NCI-H748 treated with DMSO at 0.1 percent for 48 hours (cell line): Measurements from ENCODE around the gene SLC1A4.
A peak's percentile ranks its signal among the peaks of the same experiment; 100 is the strongest.

Source experiments
- DNase-seq: peaks from one replicate; lab custom pipeline; 2025; lab: John Stamatoyannopoulos, UW

SLC1A4 gene

DNA sequence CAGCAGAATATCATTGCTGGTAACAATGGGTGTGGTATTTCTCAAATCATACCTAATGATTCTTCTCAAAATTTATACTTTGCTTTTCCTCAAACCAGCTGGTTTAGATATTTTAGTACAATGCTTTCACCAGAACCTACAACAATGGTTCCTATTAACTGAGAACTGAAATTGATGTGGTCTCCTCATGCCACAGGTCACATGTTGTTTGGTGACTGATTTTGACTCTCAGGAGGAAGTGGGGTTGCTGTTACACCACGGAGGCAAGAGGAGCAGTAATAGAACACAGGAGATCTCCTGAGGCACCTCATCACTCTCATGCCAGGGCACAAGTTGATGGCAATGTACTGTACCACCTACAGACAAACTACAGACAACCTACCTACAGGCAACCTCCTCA, 64.0 kb downstream of the SLC1A4 start:
- DNase-seq = no peak

DNA sequence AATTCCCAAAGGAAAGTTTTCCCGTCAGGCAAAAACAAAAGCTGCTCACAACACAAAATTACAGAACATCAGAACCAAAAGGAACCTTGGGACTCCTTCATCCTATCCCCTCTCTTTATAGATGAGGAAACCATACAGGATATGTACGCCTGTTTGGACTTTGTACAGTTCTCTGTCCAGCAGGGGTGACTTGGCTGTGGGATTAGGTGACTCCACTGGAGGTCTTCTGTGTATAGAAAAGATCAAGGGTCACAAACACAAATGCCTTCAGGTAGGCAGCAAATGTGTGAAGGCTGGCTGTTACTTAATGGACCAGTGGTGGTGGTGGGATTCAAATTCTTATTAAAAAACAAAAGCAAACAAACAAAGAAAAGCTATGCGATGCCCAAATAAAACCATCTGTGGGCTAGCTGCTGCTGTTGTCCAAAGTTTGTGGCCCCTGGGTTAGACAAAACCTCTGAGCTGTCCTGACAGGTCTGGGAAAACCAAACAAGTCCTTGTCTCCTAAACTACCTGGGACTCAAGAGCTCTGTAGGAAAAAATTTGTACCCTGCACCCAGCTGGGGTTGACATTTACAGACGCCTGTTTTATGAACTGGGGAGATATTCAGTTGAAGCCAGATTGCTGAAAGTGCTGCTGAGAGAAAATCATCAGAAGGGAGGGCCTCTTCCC, 65.7 kb downstream of the SLC1A4 start:
- DNase-seq = no peak

DNA sequence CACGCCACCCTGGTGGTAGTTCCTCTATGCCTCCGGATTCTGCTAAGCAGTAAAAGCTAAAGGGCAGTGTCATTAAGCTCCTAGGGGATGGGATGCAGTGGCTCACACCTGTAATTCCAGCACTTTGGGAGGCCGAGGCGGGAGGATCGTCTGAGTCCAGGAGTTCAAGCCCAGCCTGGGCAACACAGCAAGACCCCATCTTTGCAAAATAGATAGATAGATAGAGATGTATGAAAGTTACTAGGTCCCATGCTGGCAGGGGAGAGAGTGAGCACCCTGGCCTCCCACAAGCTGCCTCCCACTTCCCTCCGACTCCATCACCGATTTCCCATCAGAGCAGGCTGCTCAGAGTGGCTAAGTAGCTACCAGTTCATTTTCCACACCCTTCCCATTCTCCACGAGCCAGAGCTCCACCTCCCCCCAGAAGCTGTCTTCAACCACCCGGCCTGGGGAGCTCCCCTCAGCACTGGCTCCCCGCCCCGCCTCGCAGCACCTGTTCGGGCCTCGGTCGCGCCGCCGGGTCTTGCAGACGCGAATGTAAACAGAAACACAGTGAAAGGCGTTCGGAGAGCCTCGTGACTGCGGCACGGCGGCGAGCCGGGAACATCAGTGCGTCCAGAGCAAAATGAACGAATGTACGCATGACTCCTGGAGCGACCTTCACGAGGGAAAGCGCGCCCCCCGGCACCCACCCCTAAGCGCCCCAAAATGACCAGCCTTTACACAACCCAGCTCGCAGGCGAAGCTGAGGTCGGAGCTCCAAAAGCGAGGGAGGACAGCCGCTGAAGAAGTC, 66.4 kb downstream of the SLC1A4 start:
- no peak for DNase-seq

DNA sequence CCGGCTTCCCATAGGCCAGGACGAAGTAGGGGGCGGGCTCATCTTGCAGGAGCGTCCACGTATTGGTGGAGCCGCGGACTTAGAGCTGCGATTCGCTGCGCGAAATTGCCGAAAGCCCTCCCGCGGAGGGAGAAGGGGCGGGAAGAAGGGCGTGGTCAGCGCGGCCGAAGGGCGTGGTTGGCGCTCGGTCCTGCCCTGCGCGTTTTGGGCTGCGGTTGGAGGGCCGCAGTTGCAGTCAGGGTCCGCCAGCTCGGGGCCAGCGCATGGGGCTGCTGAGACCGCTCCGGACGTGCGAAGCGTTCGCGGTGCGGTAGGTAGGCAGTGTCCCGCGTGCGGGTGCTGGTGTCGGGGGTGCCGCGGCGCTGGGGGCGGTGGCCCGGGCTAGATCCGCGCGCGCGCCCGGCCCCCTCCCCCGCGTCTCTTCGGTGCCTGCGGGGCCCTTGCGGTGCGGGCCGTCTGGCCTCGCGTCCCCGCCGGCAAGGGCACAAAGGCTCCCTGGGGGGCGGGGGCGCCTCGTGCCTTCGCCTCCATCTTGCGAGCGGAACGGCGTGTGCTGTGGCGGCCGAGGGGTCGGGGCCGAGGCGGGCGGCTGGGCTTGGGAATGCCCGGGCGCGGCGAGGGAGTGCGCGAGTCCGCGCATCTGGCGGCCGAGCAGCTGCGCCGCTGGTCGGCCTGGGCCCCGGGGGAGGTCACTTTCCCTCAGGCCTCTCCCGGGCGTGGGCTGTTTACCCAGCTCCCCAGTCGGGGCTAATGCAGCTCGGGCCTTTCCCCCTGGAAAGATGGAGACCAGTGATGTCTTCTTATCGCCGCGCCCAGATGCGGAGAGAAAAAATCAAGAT, 67.2 kb downstream of the SLC1A4 start, which contains the start of gene CEP68:
CEP68 (plus strand) TSS at position 202 of the 839 bp plus-strand sequence. CDS start 13,029 bp downstream, outside the sequence.
- peak; percentile 86 for DNase-seq

DNA sequence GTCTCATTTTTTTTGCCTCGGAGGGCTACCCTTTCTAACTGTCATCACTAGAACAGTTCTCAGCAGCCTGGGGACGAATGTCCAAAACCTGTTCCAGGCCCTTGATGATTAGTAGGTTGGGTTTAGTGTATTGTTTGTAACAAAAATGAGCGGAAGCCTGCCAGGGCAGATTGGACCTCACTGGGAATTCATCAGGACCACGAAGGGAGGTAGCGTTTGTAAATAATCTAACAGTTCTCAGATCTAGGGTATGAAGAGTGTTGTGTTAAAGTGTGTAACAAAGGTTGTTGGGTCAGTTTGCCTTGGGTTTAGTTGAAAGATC, 67.8 kb downstream of the SLC1A4 start:
- DNase-seq = no peak

DNA sequence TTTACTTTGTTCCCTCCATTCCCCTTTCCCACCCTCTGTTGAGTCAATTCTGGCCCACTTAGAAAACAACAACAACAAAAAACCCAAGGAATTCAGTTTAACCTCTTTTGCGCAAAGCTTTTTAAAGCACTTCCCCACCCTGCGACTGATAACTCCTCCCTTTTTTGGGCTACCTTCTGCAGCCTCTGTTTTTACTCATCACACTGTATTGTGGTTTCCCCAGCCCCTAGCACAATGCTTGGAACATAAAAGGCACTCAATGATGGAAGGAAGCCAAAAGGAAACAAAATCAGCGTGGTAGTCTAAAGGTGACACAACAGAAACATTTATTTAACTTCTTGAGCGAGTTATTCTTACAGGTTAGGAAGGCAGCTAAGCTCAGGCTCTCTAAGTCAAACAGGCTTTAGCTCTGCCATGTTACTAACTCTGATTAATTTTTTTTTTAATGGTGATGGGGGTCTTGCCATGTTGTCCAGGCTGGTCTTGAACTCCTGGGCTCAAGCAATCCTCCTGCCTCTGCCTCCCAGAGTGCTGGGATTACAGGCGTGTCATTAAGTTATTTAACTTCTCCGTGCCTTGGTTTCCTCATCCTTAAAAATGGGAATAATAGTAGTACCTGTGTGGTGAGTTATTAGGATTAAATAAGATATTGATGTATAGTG, 68.3 kb downstream of the SLC1A4 start:
- DNase-seq = peak; percentile 21

DNA sequence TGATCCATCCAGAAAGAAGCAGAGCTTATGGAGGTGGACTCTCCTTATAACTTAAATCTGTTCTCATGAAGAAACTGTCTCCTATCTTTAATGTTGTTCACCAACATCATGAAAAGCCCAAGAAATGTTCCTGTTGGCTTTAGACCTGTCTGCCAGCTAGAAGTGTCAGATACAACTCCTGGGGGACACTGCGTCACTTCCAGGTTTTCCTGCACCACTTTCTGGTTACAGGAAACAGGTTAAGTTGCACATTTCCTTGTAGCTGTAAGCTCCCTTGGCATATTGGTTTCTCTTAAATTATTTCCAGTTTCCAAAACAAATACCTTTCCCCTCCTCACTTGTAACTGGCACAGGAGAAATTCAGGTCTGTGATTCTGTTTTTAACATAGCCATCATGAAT, 69.9 kb downstream of the SLC1A4 start:
- DNase-seq = no peak

DNA sequence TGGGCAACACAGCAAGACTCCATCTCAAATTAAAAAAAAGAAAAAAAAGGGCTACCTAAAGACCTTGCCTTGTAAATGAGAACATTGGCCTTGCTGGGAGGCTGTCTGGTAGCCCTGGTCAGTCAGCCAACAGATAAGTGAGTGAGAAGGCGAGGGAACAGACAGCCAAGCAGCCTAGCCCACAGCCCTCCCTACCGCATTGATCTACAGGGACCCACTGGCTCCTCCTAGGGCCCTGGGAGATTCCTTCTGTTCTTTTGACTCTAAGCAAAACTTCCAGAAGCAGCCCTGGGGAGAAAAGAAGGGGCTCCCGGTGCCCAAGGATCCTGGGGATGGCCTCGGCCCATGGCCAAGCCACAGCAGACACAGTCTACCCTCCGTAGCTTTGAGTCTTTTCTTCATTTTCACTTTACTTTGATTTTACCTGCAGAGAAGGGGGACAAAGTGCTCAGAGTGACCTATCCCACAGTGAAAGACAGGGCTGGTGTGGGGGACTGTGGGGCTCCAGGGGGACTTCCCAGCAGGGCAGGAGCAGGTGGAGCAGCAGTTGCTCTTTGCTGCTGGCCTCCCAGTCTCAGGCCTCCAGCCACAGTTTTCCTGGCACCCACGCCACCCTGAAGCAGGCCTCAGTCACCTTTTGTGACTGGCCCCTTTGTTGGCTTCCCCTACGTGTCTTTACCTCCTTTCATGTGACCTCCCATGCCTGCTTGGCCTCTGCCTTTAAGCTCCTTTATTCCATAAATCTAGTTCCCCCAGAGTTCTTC, 72.1 kb downstream of the SLC1A4 start:
- DNase-seq = no peak

DNA sequence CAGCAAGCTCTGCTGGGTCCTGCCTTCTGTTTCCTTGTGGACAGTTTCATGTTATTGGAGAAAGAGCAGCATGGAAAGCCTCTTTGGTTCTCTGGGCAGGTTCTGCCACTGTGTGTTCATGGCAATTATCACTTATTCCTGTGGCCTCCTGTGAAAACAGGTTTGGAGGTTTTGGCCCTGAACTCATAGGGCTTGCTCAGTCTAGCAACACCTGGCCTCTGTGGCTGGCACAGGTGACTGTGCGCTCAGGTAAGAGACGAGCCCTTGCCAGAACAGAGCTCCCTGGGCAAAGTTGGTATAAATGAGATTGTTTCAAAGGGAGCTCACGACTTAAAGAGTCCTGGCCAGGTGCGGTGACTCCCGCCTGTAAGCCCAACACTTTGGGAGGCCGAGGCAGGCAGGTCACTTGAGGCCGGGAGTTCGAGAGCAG, 72.7 kb downstream of the SLC1A4 start:
- no peak for DNase-seq

DNA sequence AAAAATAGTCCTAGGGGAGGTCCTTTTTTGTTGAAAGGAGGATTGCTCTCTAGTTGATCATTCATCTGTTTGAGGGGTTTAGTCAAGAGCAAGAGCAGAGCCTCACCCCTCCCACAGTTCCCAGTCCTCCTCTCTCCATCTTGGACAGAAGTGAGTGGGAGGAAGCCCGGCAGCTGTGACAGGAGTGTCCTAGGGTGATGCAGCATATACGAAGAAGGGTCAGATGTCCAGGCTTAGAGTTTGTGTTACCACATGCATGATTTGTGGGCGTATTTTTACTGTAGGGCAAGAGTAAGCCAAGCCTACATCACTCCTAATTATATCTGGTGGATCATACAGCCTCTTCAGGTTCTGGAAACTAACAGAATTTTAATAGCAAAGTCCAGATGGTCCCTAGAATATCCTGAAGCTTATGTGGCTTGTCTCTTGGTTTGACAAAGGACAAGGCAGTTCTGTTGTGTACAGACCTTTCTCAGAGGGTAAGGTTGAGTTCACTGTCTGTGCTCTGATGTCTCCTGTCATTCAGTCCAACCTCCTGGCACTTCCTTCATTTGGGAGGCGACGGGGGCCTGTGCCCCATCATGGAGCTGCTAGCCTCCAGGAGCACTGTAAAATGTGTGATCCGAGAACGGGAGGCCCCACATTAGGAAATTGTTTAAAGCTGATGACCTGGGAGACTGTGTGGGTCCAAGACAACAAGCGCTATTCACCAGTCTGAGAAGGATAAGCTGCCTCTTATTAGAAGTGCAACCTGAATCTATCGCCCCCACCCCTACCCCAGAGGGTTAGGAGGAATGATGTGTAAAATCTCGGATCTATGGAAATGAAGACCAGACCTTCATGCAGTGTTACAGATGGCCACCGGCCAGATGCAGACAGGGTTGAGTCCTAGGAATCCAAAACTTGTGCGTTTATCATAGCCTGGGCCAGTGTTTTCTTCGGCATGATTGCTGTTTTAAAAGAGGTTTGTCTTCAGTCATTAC, 73.9 kb downstream of the SLC1A4 start:
- no peak for DNase-seq

DNA sequence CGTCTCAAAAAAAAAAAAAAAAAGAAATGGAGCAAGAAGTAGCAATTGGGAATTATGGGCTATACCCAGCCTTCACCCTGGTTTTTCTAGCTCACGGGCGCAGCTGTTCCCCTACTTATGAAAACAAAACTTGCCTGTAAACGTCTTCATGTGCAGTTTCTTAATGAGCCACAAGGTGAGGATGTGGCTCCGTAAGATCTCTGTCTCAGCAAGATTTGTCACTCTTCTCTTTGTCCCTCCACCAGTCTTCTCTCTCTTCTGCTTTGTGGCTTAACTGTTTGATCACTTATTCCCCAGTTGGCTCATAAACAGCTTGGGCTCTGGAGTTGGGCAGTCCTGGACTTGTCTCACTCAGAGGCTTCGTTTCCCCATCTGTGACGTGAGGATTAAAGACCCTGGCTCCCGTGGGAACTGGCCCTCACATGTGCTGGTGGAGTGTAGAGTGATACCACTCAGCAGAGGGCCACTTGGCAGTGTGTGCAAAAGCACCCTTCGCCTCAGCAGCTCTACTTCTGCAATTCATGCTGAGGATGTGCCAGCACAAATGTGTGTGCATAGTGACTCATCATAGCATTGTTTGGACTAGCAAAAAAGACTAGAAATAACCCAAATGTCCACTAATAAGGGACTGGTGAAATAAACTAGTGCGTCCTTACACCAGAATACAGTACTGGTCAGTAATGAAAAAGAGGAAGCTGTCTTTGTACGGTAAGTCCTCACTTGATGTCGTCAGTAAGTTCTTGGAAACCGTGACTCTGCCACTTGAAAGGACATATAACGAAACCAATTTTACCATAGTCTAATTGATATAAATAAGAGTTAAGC, 75.7 kb downstream of the SLC1A4 start:
- no peak for DNase-seq

DNA sequence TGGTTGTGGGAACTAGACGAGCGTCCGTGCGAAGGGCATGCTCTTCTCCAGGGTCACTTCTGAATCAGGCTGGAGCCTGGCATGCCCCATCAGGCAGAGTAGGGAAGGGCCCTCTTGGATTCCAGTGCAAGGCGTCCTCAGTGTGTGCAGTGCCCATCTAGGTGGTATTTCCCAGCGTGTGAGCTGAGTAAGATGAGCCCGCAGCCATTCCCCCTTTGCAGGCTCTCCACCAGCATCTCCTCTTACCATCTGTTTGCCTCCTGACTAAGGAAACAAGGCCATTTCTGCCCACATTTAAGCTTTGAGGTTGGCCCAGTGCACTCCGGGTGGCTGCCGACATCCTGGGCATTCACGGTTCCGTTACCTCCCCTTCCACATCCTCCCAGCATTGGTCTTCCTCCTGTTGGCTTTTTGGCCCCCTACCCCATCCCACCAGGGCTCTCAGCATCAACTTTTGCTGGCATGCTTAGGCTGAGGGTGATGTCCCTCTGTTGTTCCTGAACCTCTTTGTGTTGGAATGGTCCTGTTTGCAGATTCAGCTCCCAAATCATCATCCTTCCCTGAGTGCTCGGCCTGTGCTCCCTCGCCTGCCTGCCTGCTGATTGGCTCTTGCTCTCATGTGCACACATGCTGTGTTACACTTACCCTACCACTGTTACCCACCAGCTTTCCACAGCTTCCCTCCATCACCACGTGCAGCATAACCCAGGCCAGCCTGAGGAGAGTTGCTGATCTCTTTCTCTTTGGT, 78.8 kb downstream of the SLC1A4 start:
- no peak for DNase-seq

DNA sequence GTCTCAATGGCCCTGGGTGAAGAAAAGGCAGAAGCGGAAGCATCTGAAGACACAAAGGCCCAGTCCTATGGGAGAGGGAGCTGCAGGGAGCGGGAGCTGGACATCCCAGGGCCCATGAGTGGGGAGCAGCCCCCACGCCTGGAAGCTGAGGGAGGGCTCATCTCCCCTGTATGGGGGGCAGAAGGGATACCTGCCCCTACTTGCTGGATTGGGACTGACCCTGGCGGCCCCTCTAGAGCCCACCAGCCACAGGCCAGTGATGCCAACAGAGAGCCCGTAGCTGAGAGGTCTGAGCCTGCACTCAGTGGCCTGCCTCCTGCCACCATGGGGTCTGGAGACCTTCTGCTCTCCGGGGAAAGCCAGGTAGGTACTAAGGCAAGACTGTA, 80.2 kb downstream of the SLC1A4 start:
- no peak for DNase-seq

DNA sequence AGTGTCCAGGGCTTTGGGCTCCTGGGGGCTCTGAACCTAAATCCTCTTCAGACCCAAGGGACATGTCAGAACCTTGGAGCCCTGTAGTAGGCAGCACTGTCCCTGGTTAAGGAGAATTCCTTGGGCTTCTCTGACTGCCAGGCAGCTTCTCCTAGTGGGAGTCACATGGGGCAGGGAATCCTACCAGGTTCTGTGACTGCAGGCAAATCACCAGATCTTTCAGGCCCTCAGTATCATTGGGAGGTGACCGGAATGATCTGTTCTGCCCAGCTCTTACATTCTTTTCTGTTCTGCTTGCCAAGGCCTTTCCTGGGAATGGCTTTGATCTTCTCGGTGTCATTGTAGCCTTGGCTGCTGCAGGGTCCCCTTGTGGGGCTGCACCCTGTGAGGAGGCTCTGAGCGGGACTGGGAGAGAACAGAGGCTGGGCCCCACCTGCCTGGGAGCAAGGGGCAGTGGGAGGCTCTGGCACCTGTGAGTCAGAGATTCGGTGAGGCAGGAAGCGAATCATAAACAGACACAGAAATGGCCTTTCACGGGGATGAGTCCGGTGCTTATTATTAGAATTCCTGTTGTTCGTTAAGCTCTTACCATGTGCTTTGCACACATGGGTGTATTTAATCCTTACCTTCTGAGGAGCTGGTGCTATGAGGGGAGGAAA, 81.1 kb downstream of the SLC1A4 start:
- no peak for DNase-seq

DNA sequence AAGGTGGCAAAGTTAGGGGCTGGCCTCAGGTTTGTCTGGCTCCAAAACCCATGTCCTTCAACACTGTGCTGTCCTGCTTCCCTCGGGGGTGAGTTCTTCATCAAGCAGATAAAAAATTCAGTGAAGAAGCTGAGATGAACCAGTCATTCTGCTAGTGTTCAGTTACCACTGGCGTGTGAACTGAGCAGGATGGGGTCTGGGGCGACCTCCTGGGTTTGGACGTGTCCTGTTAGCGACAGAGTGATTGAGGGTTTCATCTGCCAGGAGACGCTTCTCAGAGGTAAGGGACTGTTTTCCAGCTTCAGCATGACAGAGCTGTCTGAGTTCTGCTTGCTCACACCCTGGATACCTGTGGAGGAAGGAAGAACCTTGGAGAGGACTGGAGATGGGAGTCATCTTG, 81.7 kb downstream of the SLC1A4 start:
- no peak for DNase-seq

DNA sequence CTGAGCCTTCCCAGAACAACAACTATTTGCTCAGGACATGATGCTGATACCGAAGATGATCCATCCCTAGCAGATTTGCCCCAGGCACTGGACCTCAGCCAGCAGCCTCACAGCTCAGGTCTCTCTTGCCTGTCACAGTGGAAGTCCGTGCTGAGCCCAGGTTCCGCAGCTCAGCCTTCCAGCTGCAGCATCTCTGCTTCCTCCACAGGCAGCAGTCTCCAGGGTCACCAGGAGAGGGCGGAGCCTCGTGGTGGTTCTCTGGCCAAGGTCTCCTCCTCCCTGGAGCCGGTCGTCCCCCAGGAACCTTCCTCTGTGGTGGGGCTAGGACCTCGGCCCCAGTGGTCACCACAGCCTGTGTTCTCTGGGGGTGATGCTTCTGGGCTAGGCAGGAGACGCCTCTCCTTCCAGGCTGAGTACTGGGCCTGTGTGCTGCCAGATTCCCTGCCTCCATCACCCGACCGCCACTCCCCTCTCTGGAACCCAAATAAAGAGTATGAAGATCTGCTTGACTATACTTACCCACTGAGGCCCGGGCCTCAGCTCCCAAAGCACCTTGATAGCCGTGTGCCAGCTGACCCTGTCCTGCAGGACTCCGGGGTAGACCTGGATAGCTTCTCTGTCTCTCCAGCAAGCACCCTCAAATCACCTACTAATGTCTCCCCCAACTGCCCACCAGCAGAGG, 82.4 kb downstream of the SLC1A4 start:
- DNase-seq = no peak

DNA sequence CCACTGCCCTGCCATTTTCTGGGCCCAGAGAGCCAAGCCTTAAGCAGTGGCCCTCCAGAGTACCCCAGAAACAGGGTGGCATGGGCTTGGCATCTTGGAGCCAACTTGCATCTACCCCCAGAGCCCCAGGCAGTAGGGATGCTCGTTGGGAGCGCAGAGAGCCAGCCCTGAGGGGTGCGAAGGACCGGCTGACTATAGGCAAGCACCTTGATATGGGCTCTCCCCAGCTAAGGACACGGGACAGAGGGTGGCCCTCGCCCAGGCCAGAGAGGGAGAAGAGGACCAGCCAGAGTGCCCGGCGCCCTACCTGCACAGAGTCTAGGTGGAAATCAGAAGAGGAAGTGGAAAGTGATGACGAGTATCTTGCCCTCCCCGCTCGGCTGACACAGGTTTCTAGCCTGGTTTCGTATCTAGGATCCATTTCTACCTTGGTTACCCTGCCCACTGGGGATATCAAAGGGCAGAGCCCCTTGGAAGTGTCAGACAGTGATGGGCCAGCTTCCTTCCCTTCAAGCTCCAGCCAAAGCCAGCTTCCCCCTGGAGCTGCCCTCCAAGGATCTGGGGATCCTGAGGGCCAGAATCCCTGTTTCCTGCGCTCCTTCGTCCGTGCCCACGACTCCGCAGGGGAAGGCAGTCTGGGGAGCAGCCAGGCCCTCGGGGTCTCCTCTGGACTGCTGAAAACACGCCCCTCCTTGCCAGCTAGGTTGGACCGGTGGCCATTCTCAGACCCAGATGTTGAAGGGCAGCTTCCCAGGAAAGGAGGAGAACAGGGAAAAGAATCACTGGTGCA, 83.2 kb downstream of the SLC1A4 start:
- DNase-seq = no peak
